ENCODE results near the gene U2AF2.

DNA sequence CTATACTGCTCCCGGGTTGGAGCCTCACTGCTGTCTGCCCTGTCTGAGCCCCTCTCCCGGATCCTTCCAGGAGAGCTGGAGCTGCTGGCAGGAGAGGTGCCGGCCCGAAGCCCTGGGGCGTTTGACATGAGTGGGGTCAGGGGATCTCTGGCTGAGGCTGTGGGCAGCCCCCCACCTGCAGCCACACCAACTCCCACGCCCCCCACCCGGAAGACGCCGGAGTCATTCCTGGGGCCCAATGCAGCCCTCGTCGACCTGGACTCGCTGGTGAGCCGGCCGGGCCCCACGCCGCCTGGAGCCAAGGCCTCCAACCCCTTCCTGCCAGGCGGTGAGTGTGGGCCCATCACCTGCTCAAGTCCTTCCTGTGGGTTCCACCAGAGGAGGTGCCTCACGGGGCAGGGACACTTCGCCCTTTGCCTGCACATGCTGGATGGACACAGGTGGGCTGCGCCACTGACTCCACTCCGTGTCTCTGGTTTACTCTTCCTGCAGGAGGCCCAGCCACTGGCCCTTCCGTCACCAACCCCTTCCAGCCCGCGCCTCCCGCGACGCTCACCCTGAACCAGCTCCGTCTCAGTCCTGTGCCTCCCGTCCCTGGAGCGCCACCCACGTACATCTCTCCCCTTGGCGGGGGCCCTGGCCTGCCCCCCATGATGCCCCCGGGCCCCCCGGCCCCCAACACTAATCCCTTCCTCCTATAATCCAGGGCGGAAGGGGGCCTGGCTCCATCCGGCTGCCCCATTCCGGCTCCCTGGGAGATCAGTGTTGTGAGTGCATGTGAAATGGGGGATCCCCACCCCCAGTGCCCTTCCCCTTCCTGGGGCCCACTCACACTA is 40.0 kb downstream of the U2AF2 start:
- TF ChIP-seq, protein P1, sequence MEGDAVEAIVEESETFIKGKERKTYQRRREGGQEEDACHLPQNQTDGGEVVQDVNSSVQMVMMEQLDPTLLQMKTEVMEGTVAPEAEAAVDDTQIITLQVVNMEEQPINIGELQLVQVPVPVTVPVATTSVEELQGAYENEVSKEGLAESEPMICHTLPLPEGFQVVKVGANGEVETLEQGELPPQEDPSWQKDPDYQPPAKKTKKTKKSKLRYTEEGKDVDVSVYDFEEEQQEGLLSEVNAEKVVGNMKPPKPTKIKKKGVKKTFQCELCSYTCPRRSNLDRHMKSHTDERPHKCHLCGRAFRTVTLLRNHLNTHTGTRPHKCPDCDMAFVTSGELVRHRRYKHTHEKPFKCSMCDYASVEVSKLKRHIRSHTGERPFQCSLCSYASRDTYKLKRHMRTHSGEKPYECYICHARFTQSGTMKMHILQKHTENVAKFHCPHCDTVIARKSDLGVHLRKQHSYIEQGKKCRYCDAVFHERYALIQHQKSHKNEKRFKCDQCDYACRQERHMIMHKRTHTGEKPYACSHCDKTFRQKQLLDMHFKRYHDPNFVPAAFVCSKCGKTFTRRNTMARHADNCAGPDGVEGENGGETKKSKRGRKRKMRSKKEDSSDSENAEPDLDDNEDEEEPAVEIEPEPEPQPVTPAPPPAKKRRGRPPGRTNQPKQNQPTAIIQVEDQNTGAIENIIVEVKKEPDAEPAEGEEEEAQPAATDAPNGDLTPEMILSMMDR (conservative IDR thresholded peaks at IDR 0.05; ENCODE audit: low read depth in 2 of 2) = no peak
- TF ChIP-seq NANOG (IDR thresholded peaks at IDR 0.05; ENCODE audit: borderline replicate concordance) (no peak), POLR2AphosphoS5 (IDR thresholded peaks at IDR 0.05; ENCODE audit: low read depth) (no peak), EZH2 (IDR thresholded peaks at IDR 0.05; ENCODE audit: low read depth, unreplicated experiment) (no peak)
- TF ChIP-seq, protein P2, sequence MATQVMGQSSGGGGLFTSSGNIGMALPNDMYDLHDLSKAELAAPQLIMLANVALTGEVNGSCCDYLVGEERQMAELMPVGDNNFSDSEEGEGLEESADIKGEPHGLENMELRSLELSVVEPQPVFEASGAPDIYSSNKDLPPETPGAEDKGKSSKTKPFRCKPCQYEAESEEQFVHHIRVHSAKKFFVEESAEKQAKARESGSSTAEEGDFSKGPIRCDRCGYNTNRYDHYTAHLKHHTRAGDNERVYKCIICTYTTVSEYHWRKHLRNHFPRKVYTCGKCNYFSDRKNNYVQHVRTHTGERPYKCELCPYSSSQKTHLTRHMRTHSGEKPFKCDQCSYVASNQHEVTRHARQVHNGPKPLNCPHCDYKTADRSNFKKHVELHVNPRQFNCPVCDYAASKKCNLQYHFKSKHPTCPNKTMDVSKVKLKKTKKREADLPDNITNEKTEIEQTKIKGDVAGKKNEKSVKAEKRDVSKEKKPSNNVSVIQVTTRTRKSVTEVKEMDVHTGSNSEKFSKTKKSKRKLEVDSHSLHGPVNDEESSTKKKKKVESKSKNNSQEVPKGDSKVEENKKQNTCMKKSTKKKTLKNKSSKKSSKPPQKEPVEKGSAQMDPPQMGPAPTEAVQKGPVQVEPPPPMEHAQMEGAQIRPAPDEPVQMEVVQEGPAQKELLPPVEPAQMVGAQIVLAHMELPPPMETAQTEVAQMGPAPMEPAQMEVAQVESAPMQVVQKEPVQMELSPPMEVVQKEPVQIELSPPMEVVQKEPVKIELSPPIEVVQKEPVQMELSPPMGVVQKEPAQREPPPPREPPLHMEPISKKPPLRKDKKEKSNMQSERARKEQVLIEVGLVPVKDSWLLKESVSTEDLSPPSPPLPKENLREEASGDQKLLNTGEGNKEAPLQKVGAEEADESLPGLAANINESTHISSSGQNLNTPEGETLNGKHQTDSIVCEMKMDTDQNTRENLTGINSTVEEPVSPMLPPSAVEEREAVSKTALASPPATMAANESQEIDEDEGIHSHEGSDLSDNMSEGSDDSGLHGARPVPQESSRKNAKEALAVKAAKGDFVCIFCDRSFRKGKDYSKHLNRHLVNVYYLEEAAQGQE (IDR thresholded peaks at IDR 0.05; ENCODE audit: unreplicated experiment) = no peak

Data from GM23338 (cell line).